ENCODE data around the gene CBLN4. TPM values are rescaled to one million over a fixed set of nuclear protein-coding genes. Genes with fewer than 3 reads are reported as not detected.

CBLN4 gene
- total and polyA plus RNA-seq, 4 donors: 0.09 to 0.57 (median 0.44) TPM

- DNase-seq (ENCODE audit: low spot score): no peak
- no peak for TF ChIP-seq EGR1 (IDR thresholded peaks at IDR 0.05; ENCODE audit: low read depth in 2 of 2)
- no peak for TF ChIP-seq JUND (IDR thresholded peaks at IDR 0.05)
- TF ChIP-seq NR2F2 (IDR thresholded peaks at IDR 0.05): peak; percentile 69
- TF ChIP-seq YY1 (IDR thresholded peaks at IDR 0.05): no peak
- TF ChIP-seq RXRA (IDR thresholded peaks at IDR 0.05): no peak
- no peak for TF ChIP-seq FOXA1 (IDR thresholded peaks at IDR 0.05)
- no peak for TF ChIP-seq FOXA2 (IDR thresholded peaks at IDR 0.05)
- no peak for TF ChIP-seq SP1 (IDR thresholded peaks at IDR 0.05)
- TF ChIP-seq REST (IDR thresholded peaks at IDR 0.05): no peak
- no peak for TF ChIP-seq CTCF (IDR thresholded peaks at IDR 0.05; ENCODE audit: low read depth, low read length, missing input control)
- TF ChIP-seq GABPA (IDR thresholded peaks at IDR 0.05 in 1 of 2, conservative IDR thresholded peaks at IDR 0.05 in 1 of 2): no peak
- peak in 1 of 2 donors; percentile 4 for TF ChIP-seq RAD21 (IDR thresholded peaks at IDR 0.05)
- TF ChIP-seq MAX (IDR thresholded peaks at IDR 0.05): no peak
- TF ChIP-seq ATF3 (IDR thresholded peaks at IDR 0.05): no peak
- no peak for TF ChIP-seq HNF4A (conservative IDR thresholded peaks at IDR 0.05)
- no peak for TF ChIP-seq ZBTB33 (IDR thresholded peaks at IDR 0.05)
- no peak for TF ChIP-seq HNF4G (IDR thresholded peaks at IDR 0.05)
- H3K9ac ChIP-seq (ENCODE audit: low read depth in 1 of 2, low read length in 2 of 2): no peak overlapping the region
- H3K9me3 ChIP-seq (ENCODE audit: control insufficient read depth in 4 of 4, low read length in 3 of 4): no peaks in the 10 kb centered on the region
- no peak overlapping the region for H3K27ac ChIP-seq (ENCODE audit: low read depth in 1 of 2, low read length in 2 of 2)
- H3K4me3 ChIP-seq (ENCODE audit: low read depth in 1 of 3, low read length in 3 of 3): no peak overlapping the region
- no peaks in the 10 kb centered on the region for H3K27me3 ChIP-seq (ENCODE audit: control insufficient read depth in 4 of 4, insufficient read depth in 4 of 4, low read length in 3 of 4)
- WGBS: 47% methylated on average over 5 of the region's 5 CpGs
- no peaks in the 10 kb centered on the region for H3K36me3 ChIP-seq (ENCODE audit: control insufficient read depth in 4 of 4, insufficient read depth in 3 of 4, low read depth in 1 of 4, low read length in 3 of 4)
- peaks cover 0 to 12% (median 8%) of the 10 kb centered on the region in 4 donors for H3K4me1 ChIP-seq (ENCODE audit: control insufficient read depth in 4 of 4, insufficient read depth in 4 of 4, low read length in 3 of 4)
Measured at GRCh38 chr20:55961376-55962330, 43.7 kb downstream of the CBLN4 start.
